Stimulated activated CD8-positive, alpha-beta memory T cell treated with anti-CD3 and anti-CD28 coated beads, Interleukin-4, amount 100 ng/mL, for 1 hour (primary cell): ENCODE measurements around the gene MN1.

Source experiments
- DNase-seq, 2 donors: peaks; one replicate each; pipeline ENCODE4 v3.0.0-alpha.2; 2020; ENCODE audit warnings: low read depth in 2 of 2, low spot score in 1 of 2

The MN1 gene

GRCh38 chr22:27800250-27801201, 1.0 kb downstream of the MN1 start:
- DNase-seq: no peak

GRCh38 chr22:27799827-27800249, 1.7 kb downstream of the MN1 start:
- no peak for DNase-seq

- no peak for DNase-seq
Observed at GRCh38 chr22:27799015-27799826, 2.3 kb downstream of the MN1 start.

GRCh38 chr22:27798511-27799014, 3.0 kb downstream of the MN1 start:
- no peak for DNase-seq

- DNase-seq: no peak
Observed at GRCh38 chr22:27797520-27798391, 3.8 kb downstream of the MN1 start.

- no peak for DNase-seq
Observed at GRCh38 chr22:27796829-27797519, 4.6 kb downstream of the MN1 start.

GRCh38 chr22:27795696-27796517, 5.6 kb downstream of the MN1 start:
- DNase-seq: no peak

GRCh38 chr22:27795053-27795452, 6.5 kb downstream of the MN1 start:
- DNase-seq: no peak

- DNase-seq: no peak
Observed at GRCh38 chr22:27794226-27794625, 7.3 kb downstream of the MN1 start.

GRCh38 chr22:27793576-27793975, 8.0 kb downstream of the MN1 start:
- no peak for DNase-seq

GRCh38 chr22:27792452-27793161, 8.9 kb downstream of the MN1 start:
- DNase-seq: no peak

- no peak for DNase-seq
Observed at GRCh38 chr22:27791859-27792241, 9.7 kb downstream of the MN1 start.

- no peak for DNase-seq
Observed at GRCh38 chr22:27791159-27791858, 10.2 kb downstream of the MN1 start.

GRCh38 chr22:27790376-27791158, 11.0 kb downstream of the MN1 start:
- no peak for DNase-seq

GRCh38 chr22:27788500-27789288, 12.9 kb downstream of the MN1 start:
- no peak for DNase-seq

- DNase-seq: no peak
Observed at GRCh38 chr22:27786965-27787364, 14.6 kb downstream of the MN1 start.
